C4-2B (cell line): ENCODE data around the gene CCSER1.

Source experiments
- ZFX ChIP-seq: fragments of 450-650 bp; IDR thresholded peaks from 2 replicates; pipeline ENCODE4 v1.6.1; 2017
- TF ChIP-seq, protein P1 (sequence below): fragments of 450-650 bp; conservative IDR thresholded peaks from 2 replicates; pipeline ENCODE4 v1.5.1; 2017; ENCODE audit warnings: mild to moderate bottlenecking

- TF ChIP-seq, protein P1, sequence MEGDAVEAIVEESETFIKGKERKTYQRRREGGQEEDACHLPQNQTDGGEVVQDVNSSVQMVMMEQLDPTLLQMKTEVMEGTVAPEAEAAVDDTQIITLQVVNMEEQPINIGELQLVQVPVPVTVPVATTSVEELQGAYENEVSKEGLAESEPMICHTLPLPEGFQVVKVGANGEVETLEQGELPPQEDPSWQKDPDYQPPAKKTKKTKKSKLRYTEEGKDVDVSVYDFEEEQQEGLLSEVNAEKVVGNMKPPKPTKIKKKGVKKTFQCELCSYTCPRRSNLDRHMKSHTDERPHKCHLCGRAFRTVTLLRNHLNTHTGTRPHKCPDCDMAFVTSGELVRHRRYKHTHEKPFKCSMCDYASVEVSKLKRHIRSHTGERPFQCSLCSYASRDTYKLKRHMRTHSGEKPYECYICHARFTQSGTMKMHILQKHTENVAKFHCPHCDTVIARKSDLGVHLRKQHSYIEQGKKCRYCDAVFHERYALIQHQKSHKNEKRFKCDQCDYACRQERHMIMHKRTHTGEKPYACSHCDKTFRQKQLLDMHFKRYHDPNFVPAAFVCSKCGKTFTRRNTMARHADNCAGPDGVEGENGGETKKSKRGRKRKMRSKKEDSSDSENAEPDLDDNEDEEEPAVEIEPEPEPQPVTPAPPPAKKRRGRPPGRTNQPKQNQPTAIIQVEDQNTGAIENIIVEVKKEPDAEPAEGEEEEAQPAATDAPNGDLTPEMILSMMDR: no peak
- no peak for TF ChIP-seq ZFX
Measured at GRCh38 chr4:91256043-91256442, 1128.8 kb downstream of the CCSER1 start.
